Measurements from ENCODE around the gene UBQLNL.

The UBQLNL gene

GRCh38 chr11:5516599-5516998 lies at the start of gene UBQLNL:
Gene UBQLNL (minus strand): TSS chr11:5516699. CDS start chr11:5516441, 258 bp downstream.
- in situ Hi-C loops (cut with MboI; ENCODE audit: low sequenced_read_pairs) = no loop called here

GRCh38 chr11:5564259-5565019 lies 47.9 kb upstream of the UBQLNL start:
- in situ Hi-C loops (cut with MboI; ENCODE audit: low sequenced_read_pairs) = no loop called here

GRCh38 chr11:5557751-5558150 lies 41.3 kb upstream of the UBQLNL start:
- in situ Hi-C loops (cut with MboI; ENCODE audit: low sequenced_read_pairs) = no loop called here

GRCh38 chr11:5556596-5557188 lies 40.2 kb upstream of the UBQLNL start:
- in situ Hi-C loops (cut with MboI; ENCODE audit: low sequenced_read_pairs) = no loop called here

- in situ Hi-C loops (cut with MboI; ENCODE audit: low sequenced_read_pairs) = no loop called here
These were observed 36.8 kb upstream of the UBQLNL start for GRCh38 chr11:5553343-5553742.

- in situ Hi-C loops (cut with MboI; ENCODE audit: low sequenced_read_pairs) = no loop called here
These were observed 34.1 kb upstream of the UBQLNL start for GRCh38 chr11:5550440-5551095.

GRCh38 chr11:5548440-5548839 lies 31.9 kb upstream of the UBQLNL start, which contains the start of gene OR52H1:
Gene OR52H1 (minus strand): TSS chr11:5548540. CDS start chr11:5545505, 3,035 bp downstream.
- in situ Hi-C loops (cut with MboI; ENCODE audit: low sequenced_read_pairs) = no loop called here

- in situ Hi-C loops (cut with MboI; ENCODE audit: low sequenced_read_pairs) = no loop called here
These were observed 31.5 kb upstream of the UBQLNL start for GRCh38 chr11:5547982-5548381.

GRCh38 chr11:5546457-5546856 lies 30.0 kb upstream of the UBQLNL start:
- in situ Hi-C loops (cut with MboI; ENCODE audit: low sequenced_read_pairs) = no loop called here

GRCh38 chr11:5541427-5541826 lies 24.9 kb upstream of the UBQLNL start:
- in situ Hi-C loops (cut with MboI; ENCODE audit: low sequenced_read_pairs) = no loop called here

- in situ Hi-C loops (cut with MboI; ENCODE audit: low sequenced_read_pairs) = no loop called here
These were observed 20.0 kb upstream of the UBQLNL start for GRCh38 chr11:5536482-5536881.

GRCh38 chr11:5534046-5534445 lies 17.5 kb upstream of the UBQLNL start:
- in situ Hi-C loops (cut with MboI; ENCODE audit: low sequenced_read_pairs) = no loop called here

- in situ Hi-C loops (cut with MboI; ENCODE audit: low sequenced_read_pairs) = no loop called here
These were observed 14.7 kb upstream of the UBQLNL start for GRCh38 chr11:5531053-5531831.

GRCh38 chr11:5528495-5528894 lies 12.0 kb upstream of the UBQLNL start:
- in situ Hi-C loops (cut with MboI; ENCODE audit: low sequenced_read_pairs) = no loop called here

- in situ Hi-C loops (cut with MboI; ENCODE audit: low sequenced_read_pairs) = no loop called here
These were observed 11.2 kb upstream of the UBQLNL start for GRCh38 chr11:5527716-5528115.

- in situ Hi-C loops (cut with MboI; ENCODE audit: low sequenced_read_pairs) = no loop called here
These were observed 8.3 kb upstream of the UBQLNL start for GRCh38 chr11:5524756-5525155.

GRCh38 chr11:5522308-5522707 lies 5.8 kb upstream of the UBQLNL start:
- in situ Hi-C loops (cut with MboI; ENCODE audit: low sequenced_read_pairs) = no loop called here

- in situ Hi-C loops (cut with MboI; ENCODE audit: low sequenced_read_pairs) = no loop called here
These were observed 5.0 kb upstream of the UBQLNL start for GRCh38 chr11:5521540-5521939.

GRCh38 chr11:5514841-5515240 lies 1.7 kb downstream of the UBQLNL start:
- in situ Hi-C loops (cut with MboI; ENCODE audit: low sequenced_read_pairs) = no loop called here

- in situ Hi-C loops (cut with MboI; ENCODE audit: low sequenced_read_pairs) = no loop called here
These were observed 6.7 kb downstream of the UBQLNL start, which contains the start of gene UBQLN3 for GRCh38 chr11:5509803-5510202. Gene UBQLN3 (minus strand): TSS chr11:5509957. CDS start chr11:5509558, 399 bp downstream.

- in situ Hi-C loops (cut with MboI; ENCODE audit: low sequenced_read_pairs) = no loop called here
These were observed 7.9 kb downstream of the UBQLNL start for GRCh38 chr11:5508605-5509004.
